Breast epithelium (tissue), 3 donors: ENCODE data around the gene CCDC150.

ENCODE experiments used
- CTCF ChIP-seq, 3 donors: fragments of 450-650 bp; IDR thresholded peaks; one replicate each; pipeline ENCODE4 v1.5.1; 2016 to 2017; ENCODE audit warnings: antibody characterized with exemption in 3 of 3, mild to moderate bottlenecking in 3 of 3, moderate library complexity in 3 of 3
- POLR2A ChIP-seq: fragments of 450-650 bp; IDR thresholded peaks from one replicate; pipeline ENCODE4 v1.6.1; 2016; ENCODE audit warnings: antibody characterized with exemption, mild to moderate bottlenecking, moderate library complexity
- POLR2AphosphoS5 ChIP-seq, 3 donors: sonication (generic); formaldehyde crosslinking; IDR thresholded peaks; one replicate each; pipeline ENCODE4 v1.6.1; 2017; ENCODE audit warnings: antibody characterized with exemption in 3 of 3

GRCh38 chr2:196604196-196604595 lies 35.3 kb upstream of the CCDC150 start:
- TF ChIP-seq CTCF (IDR thresholded peaks at IDR 0.05) (no peak), POLR2AphosphoS5 (IDR thresholded peaks at IDR 0.05) (no peak), POLR2A (no peak)
